ENCODE results near the gene TLE3. TPM values are rescaled to one million over a fixed set of nuclear protein-coding genes. Genes with fewer than 3 reads are reported as not detected.
A peak's percentile ranks its signal among the peaks of the same experiment; 100 is the strongest.

The TLE3 gene
- polyA plus RNA-seq, 3 donors = 38.1 to 44.6 (median 42.1) TPM

DNA sequence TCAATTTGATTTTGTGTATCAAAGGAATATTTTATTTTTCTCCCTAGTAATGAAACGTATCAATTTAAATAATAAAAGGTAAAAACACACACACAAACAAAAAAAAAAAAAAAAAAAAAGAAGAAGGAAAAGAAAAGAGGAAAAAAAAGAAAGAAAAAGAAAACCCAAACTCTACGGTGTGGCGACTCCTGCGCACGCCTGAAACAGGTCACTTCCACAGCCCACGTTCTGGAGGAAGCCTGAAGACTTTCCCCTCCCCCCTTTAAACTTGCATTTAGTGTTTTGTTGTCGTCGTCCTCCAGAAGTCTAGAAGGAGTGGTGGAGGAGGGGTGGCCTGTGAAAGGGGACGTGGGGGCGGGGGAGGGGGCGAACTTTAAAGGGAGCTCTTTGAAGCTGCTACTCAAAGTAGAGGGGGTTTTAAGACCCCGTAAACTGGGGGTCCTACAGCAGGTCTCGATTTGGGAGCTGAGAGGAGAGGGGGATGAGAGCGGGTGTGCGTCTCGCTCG, 2.3 kb upstream of the TLE3 start:
- DNase-seq = no peak

DNA sequence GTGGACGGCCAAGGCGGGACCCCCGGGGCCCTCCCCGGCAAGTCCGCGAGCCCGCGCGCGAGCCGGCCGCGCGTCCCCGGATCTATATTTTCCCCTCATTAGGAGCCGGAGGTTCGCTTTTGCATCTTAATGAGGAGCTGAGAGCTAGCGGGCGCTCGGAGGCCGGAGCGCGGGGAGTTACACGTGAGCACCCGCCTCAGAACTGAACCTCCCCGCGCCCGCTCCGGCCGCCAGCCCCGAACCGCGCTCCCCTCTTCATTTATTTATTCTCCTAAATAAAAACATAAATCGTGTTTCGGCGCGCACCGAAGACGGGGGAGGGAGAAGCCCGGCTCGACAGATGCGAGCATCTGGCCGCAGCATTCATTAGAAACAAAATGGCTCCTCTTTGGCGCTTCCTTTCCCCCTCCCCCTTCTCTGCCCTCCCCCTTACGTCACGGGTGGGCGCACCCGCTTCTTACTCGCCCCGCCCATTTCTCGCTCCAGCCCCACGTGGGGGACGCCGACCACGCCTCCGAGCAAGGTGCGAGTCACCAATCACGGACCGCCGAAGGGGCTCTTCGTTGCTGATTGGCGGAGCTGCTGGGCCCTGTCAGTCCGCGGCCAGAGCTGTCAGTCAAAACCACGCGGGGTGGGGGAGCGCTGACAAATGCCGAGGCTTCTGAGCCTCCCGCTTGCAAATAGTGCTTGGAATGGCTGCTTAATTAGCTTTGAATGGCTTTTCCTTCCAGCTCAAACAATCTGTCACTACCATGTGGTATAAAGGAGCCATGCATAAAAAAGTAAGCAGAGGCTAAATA, 1.6 kb upstream of the TLE3 start:
- DNase-seq = peak; percentile 98

DNA sequence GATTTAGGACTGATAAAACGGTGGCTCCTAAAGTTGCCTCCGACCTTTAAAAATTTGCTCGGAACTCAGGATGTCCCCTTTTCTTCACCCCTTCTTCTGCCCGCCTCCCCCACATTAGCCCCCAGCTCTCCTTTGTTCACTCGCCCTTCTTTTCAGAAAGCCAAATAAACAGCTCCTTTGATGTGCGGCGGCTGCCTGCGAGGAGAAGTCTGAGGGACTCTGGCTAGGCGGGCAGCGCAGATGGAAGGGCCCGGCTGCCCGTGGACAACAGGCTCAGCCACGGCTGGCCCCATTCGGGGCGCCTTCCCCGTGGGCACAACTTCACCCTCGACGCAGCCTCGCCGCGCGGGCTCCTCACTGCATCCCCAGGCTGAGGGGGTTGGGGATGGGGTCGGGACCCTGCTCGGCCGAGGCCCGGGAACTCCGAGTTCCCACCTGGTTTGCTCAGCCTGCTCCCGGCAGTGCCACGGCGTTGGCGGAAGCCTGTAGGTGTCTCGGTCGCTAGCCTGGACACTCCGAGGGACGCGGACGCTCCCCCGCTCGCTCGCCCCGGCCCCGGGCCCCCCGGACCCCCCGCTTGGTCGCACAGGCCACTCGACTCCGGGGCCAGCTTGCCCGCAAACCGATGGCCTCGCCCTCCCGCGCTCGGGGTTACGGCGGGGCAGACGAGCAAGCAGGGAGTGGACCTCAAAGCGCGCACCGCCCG, 897 bp upstream of the TLE3 start:
- DNase-seq = peak; percentile 73

DNA sequence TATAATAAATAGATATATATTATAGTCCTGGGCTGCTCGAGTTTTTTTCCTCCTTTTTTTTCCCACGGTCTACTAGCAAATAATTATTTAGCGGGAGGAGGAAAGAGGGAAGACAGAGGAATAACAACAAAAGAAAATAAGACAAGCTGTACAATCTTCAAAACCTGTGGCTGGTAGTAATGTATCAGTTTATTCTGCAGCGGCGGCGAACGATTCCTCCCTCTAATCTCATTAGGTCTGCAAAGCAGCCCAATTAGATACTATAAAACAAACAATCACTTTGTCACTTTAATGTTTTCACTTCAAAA, 390 bp upstream of the TLE3 start:
- DNase-seq = peak; percentile 75

DNA sequence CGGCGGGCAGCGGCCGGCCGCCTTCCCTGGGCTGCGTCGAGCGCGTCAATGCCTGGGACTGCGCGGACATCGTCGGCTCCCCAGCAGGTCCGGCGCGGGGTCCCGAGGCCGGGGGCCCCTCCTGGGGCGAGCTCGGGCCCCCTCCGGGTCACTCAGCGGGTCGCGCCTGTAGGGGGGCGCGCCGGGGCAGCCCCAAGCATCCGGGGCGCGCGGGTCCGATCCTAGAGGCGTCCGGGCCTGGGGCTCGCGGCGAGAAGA, 725 bp downstream of the TLE3 start:
- no peak for DNase-seq

DNA sequence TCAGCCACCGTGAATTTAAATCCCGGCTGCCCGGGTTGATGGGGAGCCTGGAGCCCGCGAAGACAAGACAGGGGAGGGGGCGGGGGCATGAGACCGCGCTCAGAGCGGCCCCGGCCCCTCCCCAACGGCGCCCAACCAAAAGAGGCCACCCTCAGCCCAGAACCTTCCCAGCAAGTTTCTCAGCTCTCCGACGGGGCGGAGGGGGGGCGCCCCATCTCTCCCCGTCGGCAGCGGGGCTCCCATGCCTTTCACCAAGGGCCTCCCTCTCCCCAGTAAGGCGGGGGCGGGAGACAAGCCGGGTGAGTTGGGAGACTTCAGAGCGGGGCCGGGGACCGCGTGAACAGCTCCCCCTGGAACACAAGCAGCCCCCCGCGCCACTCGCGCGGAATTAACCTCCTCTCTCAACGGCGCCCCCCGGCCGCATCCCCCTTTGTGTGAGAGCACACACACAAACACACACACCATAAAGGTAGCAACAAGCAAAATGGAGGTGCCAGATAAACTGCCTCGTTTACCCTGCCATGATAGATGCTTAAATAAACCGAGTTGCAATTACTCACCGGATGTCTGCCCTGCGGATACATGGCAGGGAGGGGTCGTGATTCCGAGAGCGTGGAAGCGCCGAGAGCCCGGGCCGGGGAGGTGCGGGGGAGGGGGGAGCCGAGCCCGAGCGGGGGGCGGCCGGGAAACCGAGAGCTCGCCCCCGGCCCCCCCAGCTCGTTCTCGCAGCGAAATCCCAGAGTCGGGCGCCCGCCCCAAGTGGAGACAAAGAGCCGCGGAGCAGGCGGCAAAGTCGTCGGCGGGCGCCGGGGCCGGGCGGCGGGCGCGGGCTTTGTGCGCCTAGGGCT, 1.3 kb downstream of the TLE3 start:
- no peak for DNase-seq

DNA sequence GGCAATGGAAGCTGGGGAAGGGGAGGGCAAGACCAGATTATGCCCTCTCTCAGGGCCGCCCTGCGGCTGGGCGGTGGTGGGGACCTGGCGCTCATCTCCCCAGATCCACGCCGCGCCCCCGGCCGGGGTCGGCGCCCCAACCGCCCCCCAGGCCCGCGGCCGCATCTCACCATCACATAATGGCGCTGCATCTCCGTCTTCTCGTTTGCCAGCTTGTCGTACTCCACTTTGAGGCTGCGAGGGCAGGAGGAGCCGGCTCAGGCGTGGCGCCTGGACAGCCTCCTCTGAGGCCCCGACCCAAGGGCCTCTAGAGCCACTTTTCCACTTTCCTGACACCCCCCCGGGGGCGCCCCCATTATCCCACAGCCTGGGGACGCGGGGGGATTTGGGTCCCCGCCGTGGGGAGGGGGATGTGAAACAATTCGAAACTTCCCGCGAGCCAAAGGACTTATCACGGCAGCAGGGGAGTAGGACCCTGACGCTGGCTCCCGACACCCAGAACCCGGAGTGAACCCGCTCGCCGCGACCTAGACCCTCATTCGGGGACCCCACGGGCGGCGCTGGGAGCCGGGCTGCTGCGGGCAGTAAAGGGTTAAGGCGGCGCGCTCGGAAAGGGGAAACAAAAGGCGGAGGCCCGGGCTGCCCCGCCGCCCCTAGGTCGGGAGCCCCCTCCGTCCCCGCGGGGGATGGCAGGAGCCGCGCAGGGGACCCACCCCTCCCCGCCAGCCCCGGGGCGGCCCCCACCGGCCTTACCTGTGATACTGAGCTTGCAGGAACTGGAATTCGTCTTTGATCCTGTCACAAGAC, 2.1 kb downstream of the TLE3 start:
- DNase-seq = no peak

DNA sequence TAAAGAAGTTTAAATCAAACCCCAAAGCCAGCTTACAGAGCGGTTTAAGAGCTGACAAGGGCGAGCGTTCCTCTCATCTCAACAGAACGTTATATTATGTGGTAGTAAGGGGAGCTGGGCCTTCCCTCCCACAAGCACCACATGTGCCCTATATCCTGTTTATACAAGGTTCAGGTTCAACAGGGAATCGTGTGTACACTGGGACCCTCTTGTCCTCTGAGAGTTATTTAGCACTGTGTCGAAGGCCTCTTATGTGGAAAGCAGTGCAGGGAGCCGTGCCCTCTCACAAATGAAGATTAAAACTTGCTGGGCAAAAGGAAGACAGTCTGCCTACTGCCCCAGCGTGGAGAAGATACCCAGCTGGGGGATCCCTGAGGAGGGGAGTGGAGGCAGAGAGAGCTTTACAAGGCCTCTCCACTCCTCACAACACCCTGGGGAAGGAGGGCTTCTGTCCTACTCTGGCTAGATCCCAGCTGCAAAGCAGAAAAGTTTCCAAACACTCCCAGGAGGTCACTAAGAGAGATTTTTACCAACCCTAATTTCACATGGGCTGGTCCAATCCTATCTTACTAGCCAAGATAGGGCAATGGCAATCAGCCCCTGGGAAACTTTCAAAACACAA, 2.9 kb downstream of the TLE3 start:
- DNase-seq = no peak

DNA sequence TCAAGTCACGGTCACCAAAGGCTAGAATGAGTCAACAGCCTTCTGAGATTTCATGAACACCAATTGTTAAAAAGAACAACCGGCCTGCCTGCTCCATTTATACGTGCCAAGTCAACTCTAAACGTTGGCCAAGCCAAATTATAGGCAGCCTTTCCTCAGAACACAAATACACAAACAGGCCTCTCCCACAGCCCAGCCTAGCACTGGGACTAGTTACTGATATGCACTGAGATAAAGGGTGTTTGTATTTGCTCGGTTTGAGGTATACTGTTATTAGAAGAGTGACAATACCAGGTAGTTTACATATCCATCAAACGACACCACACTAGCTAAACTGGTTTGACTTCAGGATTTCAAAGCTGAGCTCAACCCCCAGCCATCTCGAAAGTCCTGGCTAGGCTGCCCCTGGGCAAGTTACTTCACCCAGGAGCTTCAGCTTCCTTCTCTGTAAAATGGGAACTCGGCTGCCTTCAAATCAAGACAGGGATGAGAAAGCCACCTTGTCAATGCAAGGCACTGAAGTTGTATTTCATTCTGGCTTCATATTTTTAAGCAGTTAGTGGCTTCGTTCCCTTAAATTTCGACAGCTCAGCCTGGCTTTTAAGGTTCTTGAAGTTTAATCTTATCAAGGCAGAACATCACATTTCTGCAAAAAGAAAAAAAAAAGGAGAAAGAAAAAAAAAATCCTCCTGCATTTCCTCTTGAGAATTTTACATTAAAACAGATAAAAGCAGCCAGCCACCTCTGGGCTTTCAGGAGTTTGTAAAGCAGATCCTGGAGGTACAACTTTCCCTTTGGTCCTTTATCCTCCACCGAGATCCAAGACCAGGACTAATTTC, 4.0 kb downstream of the TLE3 start:
- DNase-seq = no peak

DNA sequence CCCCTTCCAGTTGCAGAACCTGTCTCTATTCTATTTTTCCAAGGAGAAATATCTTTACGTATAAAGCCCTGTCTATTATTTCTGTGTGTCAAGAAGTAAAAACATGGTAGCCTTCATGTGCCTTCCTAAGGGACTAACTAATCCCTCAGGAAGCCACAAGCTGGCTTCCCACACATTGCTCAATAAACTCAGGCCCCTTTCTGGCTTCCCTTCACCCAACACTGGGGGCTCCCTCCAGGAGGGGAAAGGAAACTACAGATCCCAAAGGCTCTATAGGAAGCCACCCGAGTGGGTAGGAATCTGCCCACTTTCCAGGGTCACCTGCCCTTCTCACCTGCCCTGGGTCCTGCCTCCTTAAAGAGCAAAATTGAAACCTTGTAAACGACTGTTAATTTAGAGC, 4.6 kb downstream of the TLE3 start:
- DNase-seq = no peak

DNA sequence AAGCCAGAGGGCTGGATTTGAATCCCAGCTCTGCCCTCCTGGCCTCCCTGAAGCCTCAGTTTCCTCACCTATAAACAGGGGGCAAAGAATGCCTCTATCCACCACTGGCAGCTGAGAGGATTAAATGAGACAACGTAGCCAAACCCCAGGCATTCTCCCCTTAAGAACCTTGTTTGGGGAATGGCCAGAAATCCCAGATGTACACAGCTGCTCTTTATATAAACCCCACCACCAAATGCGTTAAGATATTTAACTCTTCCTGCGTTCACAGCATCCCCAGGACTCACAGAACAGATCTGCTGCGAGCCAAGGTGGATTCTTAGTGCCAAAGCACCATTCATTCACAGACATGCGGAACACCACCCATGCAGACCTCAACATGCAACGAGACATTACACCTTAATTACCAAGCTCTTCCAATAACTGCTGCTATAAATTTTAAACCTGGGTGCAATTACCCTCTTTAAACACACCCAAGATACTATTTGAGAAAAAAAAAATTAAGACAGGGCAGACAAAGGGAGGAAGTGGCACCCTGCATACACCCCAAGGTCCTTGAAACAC, 5.2 kb downstream of the TLE3 start:
- DNase-seq = no peak

DNA sequence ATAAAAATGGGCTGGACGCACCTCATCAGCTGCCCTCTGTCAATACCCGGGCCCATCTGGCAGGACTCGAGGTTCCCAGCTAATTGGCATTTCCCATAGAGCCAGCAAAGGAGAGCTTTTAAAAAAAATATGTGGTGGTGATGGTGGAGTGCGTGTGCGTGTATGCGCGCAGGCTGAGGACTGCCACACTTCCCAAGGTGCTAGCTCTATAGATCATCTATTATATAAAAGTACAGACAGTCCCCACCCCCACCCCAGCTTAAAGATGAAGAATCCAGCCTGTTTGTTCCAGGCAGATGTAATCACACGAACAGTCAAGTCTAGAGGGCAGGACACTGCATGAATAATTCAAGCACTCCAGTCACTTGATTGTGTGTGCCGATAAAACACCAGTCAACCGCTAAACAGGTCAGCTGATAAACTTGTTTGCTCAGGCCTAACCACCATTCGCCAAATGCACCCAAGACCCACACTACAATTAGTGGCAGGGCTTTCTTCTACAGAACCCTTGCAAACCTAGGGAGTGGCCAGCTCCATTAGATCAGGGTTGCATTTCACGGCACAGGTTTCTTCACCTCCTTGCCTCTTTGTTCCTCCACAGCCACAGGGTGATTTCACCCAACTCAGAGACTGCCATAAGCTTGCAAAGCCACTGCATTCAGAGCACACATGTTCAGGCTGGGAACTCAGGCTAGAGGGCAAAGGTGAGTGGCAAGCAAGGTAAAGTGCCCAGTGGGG, 5.8 kb downstream of the TLE3 start:
- DNase-seq = no peak

DNA sequence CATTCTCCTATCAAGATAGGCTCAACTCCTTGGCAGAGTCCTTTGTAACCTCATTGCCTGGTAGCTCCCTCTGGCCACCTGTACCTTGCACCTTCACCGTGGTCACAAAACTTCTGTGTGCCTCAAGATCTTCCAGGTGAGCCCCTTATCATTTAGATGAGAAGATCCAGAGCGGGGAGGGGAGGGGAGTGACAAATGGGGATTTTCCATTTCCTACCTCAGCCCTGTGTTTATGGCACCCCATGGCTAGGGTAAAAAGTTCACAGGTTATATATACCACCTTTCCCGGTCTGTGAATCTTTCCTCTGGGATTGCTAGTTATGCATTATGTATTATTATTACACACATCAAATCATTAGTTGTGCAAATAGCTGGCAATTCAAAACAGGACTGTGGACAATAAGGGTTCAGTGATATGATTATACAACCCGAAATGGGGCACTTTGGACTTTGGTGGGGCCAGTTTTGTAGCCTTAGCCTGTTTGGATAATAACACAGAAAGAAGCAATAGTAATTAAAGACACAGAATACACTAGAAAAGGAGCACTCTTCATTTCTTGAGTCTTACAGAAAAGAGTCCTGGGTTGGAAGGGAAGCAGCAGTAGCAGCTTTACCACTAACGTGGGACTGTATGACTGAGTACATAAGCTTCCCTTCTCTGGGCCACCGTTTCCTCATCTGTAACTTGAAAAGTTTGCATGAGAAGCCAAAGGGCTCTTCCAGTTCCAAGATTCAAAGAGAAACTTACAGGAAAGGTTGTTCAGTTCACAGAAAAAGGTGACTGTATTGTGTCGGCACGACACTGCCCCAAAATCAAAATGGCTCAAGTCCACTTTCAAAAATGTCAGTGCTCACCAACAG, 7.1 kb downstream of the TLE3 start:
- DNase-seq = no peak

DNA sequence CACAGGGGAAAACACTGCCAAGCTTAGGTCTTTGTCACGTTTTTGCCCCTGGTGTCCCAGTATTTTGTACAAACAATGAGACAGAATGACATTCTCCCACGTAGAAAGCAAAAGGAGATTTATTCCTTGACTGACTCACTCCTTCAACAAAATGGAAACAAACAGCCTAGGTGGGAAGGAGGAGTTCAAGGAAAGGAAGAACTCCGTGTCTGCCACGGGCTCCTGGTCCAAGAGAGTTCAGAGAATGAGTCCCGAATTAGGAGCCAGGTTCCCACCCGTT, 8.1 kb downstream of the TLE3 start:
- DNase-seq = no peak

DNA sequence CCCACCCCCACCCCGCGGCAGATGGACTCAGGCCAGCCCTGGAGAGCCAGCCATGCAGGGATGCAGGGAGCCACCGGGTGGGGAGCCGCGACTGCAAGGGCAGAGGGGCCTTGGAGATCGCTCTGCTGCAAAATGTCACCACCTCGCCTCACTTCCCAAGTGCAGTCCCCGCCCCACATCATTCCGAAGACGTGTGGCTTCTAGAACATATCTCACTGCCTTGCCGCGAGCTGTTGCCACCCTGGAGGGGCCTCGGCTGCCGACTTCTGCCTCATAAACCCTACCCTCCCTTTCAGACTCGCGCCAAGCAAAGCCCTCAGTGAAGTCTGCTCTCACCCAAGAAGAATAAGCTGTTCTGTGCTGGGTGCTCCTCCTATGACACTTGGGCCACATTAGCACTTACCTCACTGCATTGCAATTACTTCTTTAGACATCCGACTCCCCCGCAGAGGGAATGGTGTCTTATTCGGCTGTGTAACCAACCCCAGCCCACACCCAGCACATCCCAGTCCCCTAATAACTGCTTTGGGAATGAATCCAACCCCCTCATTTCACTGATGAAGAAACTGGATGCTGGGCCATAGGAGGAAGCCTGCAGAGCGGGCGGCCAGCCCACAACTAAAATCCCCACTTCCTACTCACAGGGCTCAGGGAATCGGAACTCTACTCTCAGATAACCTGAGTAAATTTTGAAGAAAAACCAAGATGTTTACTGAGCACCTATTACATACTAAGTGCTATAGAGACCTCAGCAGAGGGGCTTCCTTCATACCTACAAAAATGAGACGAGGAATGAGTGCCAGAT, 8.6 kb downstream of the TLE3 start:
- DNase-seq = no peak

DNA sequence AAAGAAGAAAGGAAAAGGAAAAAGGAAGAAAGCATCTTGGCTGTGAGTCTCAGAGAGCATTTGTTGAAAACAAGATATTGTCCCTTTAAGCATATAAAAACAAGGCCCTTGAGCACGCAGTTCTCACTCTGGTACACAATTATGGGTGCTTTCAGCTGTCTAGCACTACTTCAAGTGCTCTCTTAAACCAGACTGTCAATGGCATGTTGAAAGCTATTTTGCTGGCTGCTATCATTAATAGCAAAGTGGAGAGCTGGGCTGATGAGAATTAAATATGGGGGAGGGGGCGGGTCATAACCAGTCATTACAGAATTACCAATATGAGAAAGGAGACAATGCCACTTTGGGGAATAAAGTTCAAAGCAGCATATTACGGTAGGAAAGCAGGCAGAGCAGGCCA, 9.3 kb downstream of the TLE3 start:
- DNase-seq = no peak

DNA sequence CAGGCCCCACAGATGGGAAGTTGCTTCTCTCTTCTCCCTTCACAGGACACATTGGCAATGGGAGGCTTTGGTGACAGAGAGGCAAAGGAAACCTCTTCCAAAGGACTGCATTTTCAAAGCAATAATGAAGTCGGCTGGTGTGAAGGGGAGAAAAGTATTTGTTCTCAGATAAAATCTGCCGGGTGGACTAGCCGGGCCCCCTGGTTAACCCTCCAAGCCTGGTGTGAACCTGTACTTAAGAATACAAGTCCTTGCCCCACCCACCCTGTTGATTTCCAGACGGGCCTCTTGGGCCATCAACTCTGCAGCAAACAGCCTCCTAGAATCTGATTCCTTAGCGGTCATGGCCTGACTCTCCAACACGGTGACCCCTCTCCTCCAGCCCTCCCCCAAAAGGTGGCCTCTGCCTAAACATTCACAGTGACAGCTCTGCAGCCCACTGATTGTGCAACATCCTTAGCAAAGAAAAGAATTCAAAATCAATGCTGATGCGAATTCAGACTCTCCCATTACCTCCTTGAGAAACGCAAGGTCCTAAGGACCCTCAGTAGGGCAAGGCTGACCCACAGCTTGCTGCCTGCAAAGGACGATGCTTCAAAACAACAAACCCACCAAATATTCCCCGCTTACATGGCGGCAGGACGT, 9.9 kb downstream of the TLE3 start:
- DNase-seq = no peak
